Measurements from ENCODE around the gene PIGA.
"Not testable (repeated sequence)": the region's sequence is repeated elsewhere in the genome, so short reads cannot be mapped to it uniquely, and the experiment has no call there.

PIGA gene

DNA sequence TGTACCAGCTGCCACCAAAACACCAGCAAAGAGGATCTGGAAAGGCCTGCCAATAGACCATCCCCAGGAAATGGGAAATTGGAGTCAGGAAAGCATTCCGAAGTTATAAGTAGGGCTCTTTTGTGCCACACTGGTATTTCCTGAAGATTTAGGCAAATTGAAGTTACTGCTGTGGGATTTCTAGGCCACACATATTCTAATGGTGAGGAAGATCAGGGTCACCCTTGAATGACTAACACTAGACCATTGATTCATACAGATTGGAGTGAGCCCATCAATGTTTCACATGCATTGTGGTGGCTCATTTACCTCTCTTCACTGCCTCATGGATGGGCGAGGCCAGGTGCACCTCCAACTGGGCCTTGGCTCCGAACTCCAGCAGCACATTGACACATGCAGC, 42.5 kb downstream of the PIGA start:
- Histone ChIP-seq H3K27ac (ENCODE audit: low read depth, low read length) (no peak overlapping the region), H3K9ac (ENCODE audit: low read length) (no peak overlapping the region), H3K27me3 (ENCODE audit: low read length) (no peaks in the 10 kb centered on the region), H4K20me1 (ENCODE audit: low read depth, low read length) (no peaks in the 10 kb centered on the region), H3K4me2 (ENCODE audit: low read depth, low read length, poor library complexity, severe bottlenecking) (no peak overlapping the region), H3K4me3 (ENCODE audit: insufficient read depth, low read length, poor library complexity, severe bottlenecking) (no peak overlapping the region), H3K36me3 (ENCODE audit: low read length) (no peaks in the 10 kb centered on the region), H2AFZ (ENCODE audit: low read depth, low read length, severe bottlenecking) (no peak overlapping the region), H3F3A (ENCODE audit: insufficient read depth) (no peaks in the 10 kb centered on the region), H3K9me3 (ENCODE audit: insufficient read depth, low read length) (no peaks in the 10 kb centered on the region), H3K79me2 (ENCODE audit: insufficient read depth, low read length) (no peaks in the 10 kb centered on the region), H3K9me2 (replicated peaks; ENCODE audit: insufficient read depth, low read length) (no peaks in the 10 kb centered on the region)
- TF ChIP-seq EZH2phosphoT487 (conservative IDR thresholded peaks at IDR 0.05; ENCODE audit: low read length): no peak
- TF ChIP-seq, protein P1, sequence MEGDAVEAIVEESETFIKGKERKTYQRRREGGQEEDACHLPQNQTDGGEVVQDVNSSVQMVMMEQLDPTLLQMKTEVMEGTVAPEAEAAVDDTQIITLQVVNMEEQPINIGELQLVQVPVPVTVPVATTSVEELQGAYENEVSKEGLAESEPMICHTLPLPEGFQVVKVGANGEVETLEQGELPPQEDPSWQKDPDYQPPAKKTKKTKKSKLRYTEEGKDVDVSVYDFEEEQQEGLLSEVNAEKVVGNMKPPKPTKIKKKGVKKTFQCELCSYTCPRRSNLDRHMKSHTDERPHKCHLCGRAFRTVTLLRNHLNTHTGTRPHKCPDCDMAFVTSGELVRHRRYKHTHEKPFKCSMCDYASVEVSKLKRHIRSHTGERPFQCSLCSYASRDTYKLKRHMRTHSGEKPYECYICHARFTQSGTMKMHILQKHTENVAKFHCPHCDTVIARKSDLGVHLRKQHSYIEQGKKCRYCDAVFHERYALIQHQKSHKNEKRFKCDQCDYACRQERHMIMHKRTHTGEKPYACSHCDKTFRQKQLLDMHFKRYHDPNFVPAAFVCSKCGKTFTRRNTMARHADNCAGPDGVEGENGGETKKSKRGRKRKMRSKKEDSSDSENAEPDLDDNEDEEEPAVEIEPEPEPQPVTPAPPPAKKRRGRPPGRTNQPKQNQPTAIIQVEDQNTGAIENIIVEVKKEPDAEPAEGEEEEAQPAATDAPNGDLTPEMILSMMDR (IDR thresholded peaks at IDR 0.05; ENCODE audit: insufficient read depth, low read length, poor library complexity, severe bottlenecking): no peak

DNA sequence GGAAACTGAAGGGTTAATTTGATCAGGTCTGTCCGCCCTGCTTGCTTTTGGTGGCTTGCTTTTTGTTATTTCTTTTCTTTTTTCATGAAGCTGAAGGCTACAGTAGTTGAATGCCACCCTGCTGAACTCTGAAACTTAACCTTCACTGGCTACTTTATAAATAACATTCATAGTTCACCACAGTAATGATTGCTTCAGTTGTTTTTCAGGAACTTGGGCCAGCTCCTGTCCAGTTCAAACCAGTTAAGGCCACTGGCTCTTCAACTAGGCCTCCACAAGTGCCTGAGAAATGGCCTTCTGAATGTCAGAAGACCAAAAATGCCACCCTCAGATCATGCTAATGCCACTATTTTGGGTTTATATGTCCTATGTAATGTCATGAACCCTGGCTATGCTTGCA, 57.7 kb downstream of the PIGA start:
- H3K4me3 ChIP-seq (ENCODE audit: insufficient read depth, low read length, poor library complexity, severe bottlenecking): no peak overlapping the region
- H3K27me3 ChIP-seq (ENCODE audit: low read length): no peaks in the 10 kb centered on the region
- no peaks in the 10 kb centered on the region for H3K9me3 ChIP-seq (ENCODE audit: insufficient read depth, low read length)
- H3K79me2 ChIP-seq (ENCODE audit: insufficient read depth, low read length): no peaks in the 10 kb centered on the region
- H3K36me3 ChIP-seq (ENCODE audit: low read length): no peaks in the 10 kb centered on the region
- H3K27ac ChIP-seq (ENCODE audit: low read depth, low read length): no peak overlapping the region
- H3F3A ChIP-seq (ENCODE audit: insufficient read depth): no peaks in the 10 kb centered on the region
- no peak overlapping the region for H3K9ac ChIP-seq (ENCODE audit: low read length)
- TF ChIP-seq EZH2phosphoT487 (conservative IDR thresholded peaks at IDR 0.05; ENCODE audit: low read length): no peak
- TF ChIP-seq, protein P1 (IDR thresholded peaks at IDR 0.05; ENCODE audit: insufficient read depth, low read length, poor library complexity, severe bottlenecking): no peak
- H2AFZ ChIP-seq (ENCODE audit: low read depth, low read length, severe bottlenecking): no peak overlapping the region
- H3K4me2 ChIP-seq (ENCODE audit: low read depth, low read length, poor library complexity, severe bottlenecking): no peak overlapping the region
- H4K20me1 ChIP-seq (ENCODE audit: low read depth, low read length): no peaks in the 10 kb centered on the region
- no peaks in the 10 kb centered on the region for H3K9me2 ChIP-seq (replicated peaks; ENCODE audit: insufficient read depth, low read length)

DNA sequence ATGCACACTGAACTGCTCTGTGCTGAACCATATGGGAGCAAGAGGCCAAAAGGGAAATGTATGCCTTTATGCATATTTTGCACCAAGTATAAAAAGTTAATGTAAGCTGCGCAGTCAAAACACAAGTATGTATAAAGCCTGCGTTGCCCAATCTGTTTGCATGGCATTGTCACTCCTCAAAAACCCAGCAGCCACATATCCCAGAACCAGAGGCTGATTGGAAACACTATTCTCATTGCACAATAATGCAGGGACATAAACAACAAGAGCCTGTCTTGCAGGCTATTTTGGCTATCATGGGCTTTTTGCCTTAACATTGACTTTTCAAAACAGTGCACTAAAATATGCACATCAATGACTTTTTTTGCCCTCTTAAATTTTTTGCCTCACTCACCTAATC, 60.4 kb downstream of the PIGA start:
- no peak overlapping the region for H3K4me3 ChIP-seq (ENCODE audit: insufficient read depth, low read length, poor library complexity, severe bottlenecking)
- no peaks in the 10 kb centered on the region for H3K9me3 ChIP-seq (ENCODE audit: insufficient read depth, low read length)
- H3K9ac ChIP-seq (ENCODE audit: low read length): no peak overlapping the region
- H4K20me1 ChIP-seq (ENCODE audit: low read depth, low read length): no peaks in the 10 kb centered on the region
- H3K9me2 ChIP-seq (replicated peaks; ENCODE audit: insufficient read depth, low read length): no peaks in the 10 kb centered on the region
- H2AFZ ChIP-seq (ENCODE audit: low read depth, low read length, severe bottlenecking): no peak overlapping the region
- H3F3A ChIP-seq (ENCODE audit: insufficient read depth): no peaks in the 10 kb centered on the region
- H3K36me3 ChIP-seq (ENCODE audit: low read length): no peaks in the 10 kb centered on the region
- H3K27me3 ChIP-seq (ENCODE audit: low read length): no peaks in the 10 kb centered on the region
- no peak overlapping the region for H3K4me2 ChIP-seq (ENCODE audit: low read depth, low read length, poor library complexity, severe bottlenecking)
- no peaks in the 10 kb centered on the region for H3K79me2 ChIP-seq (ENCODE audit: insufficient read depth, low read length)
- H3K27ac ChIP-seq (ENCODE audit: low read depth, low read length): no peak overlapping the region
- no peak for TF ChIP-seq EZH2phosphoT487 (conservative IDR thresholded peaks at IDR 0.05; ENCODE audit: low read length)
- TF ChIP-seq, protein P1 (IDR thresholded peaks at IDR 0.05; ENCODE audit: insufficient read depth, low read length, poor library complexity, severe bottlenecking): no peak

DNA sequence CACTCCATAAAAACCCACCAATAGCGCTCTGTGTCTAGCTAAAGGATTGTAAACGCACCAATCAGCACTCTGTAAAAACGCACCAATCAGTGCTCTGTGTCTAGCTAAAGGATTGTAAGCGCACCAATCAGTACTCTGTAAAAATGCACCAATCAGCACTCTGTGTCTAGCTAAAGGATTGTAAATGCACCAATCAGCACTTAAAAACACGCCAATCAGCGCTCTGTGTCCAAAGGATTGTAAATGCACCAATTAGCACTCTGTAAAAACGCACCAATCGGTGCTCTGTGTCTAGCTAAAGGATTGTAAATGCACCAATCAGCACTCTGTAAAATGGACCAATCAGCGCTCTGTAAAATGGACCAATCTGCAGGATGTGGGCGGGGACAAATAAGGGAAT, 62.0 kb downstream of the PIGA start:
- not testable (repeated sequence) for H3K27ac ChIP-seq (ENCODE audit: low read depth, low read length); H3K79me2 ChIP-seq (ENCODE audit: insufficient read depth, low read length); H3K4me2 ChIP-seq (ENCODE audit: low read depth, low read length, poor library complexity, severe bottlenecking); H3K9me3 ChIP-seq (ENCODE audit: insufficient read depth, low read length); H3K9ac ChIP-seq (ENCODE audit: low read length); H2AFZ ChIP-seq (ENCODE audit: low read depth, low read length, severe bottlenecking); H3K27me3 ChIP-seq (ENCODE audit: low read length); H3K36me3 ChIP-seq (ENCODE audit: low read length); H4K20me1 ChIP-seq (ENCODE audit: low read depth, low read length); H3F3A ChIP-seq (ENCODE audit: insufficient read depth); H3K9me2 ChIP-seq (replicated peaks; ENCODE audit: insufficient read depth, low read length); H3K4me3 ChIP-seq (ENCODE audit: insufficient read depth, low read length, poor library complexity, severe bottlenecking)
